GM21447 (cell line): ENCODE measurements around the gene PRICKLE4.
"Not testable (repeated sequence)": the region's sequence is repeated elsewhere in the genome, so short reads cannot be mapped to it uniquely, and the experiment has no call there.

Experiments
- ATAC-seq: cut with Tn5 transposase; IDR thresholded peaks from one replicate; pipeline ENCODE4 v1.9.1; 2021; ENCODE audit not compliant: unreplicated experiment

PRICKLE4 gene

GRCh38 chr6:41791305-41791704, 10.7 kb downstream of the PRICKLE4 start:
- ATAC-seq: no peak

GRCh38 chr6:41791984-41792383, 11.4 kb downstream of the PRICKLE4 start:
- ATAC-seq: no peak

GRCh38 chr6:41796474-41796873, 15.9 kb downstream of the PRICKLE4 start:
- ATAC-seq: no peak

- no peak for ATAC-seq
Observed at GRCh38 chr6:41798901-41799558, 18.4 kb downstream of the PRICKLE4 start.

GRCh38 chr6:41799559-41799911, 19.0 kb downstream of the PRICKLE4 start:
- no peak for ATAC-seq

GRCh38 chr6:41801380-41801779, 20.8 kb downstream of the PRICKLE4 start:
- no peak for ATAC-seq

GRCh38 chr6:41805830-41806774, 25.5 kb downstream of the PRICKLE4 start:
- ATAC-seq: no peak

- no peak for ATAC-seq
Observed at GRCh38 chr6:41811095-41811494, 30.5 kb downstream of the PRICKLE4 start.

- not testable (repeated sequence) for ATAC-seq
Observed at GRCh38 chr6:41811946-41812345, 31.4 kb downstream of the PRICKLE4 start.

- ATAC-seq: no peak
Observed at GRCh38 chr6:41813469-41813868, 32.9 kb downstream of the PRICKLE4 start.

- ATAC-seq: no peak
Observed at GRCh38 chr6:41813956-41814355, 33.4 kb downstream of the PRICKLE4 start.

- ATAC-seq: no peak
Observed at GRCh38 chr6:41814629-41815028, 34.0 kb downstream of the PRICKLE4 start.

GRCh38 chr6:41815587-41815986, 35.0 kb downstream of the PRICKLE4 start:
- ATAC-seq: no peak

GRCh38 chr6:41818271-41819054, 37.9 kb downstream of the PRICKLE4 start:
- ATAC-seq: no peak

- no peak for ATAC-seq
Observed at GRCh38 chr6:41821266-41821665, 40.7 kb downstream of the PRICKLE4 start.

GRCh38 chr6:41822021-41822420, 41.4 kb downstream of the PRICKLE4 start:
- ATAC-seq: no peak

- ATAC-seq: no peak
Observed at GRCh38 chr6:41823178-41823577, 42.6 kb downstream of the PRICKLE4 start.

- ATAC-seq: no peak
Observed at GRCh38 chr6:41824571-41825569, 44.3 kb downstream of the PRICKLE4 start.

- no peak for ATAC-seq
Observed at GRCh38 chr6:41826343-41827022, 45.9 kb downstream of the PRICKLE4 start.

- ATAC-seq: no peak
Observed at GRCh38 chr6:41832263-41832662, 51.7 kb downstream of the PRICKLE4 start.
